Hepatocyte (in vitro differentiated cells): ENCODE results near the gene DIPK2B. TPM values are rescaled to one million over a fixed set of nuclear protein-coding genes. Genes with fewer than 3 reads are reported as not detected.
A peak's percentile ranks its signal among the peaks of the same experiment; 100 is the strongest.

Experiments
- DNase-seq: peaks from one replicate; pipeline ENCODE4 v3.0.0-alpha.2; 2016; ENCODE audit warnings: low spot score
- H2AFZ ChIP-seq: fragments of 200-600 bp; sonication (generic); 2 replicates; pipeline ENCODE4 v1.6.0; 2016; ENCODE audit warnings: antibody characterized with exemption, mild to moderate bottlenecking
- H3K27ac ChIP-seq: fragments of 200-600 bp; sonication (generic); 2 replicates; pipeline ENCODE4 v1.5.1; 2016; ENCODE audit warnings: mild to moderate bottlenecking
- H3K27me3 ChIP-seq: fragments of 200-600 bp; sonication (generic); 2 replicates; pipeline ENCODE4 v1.6.1; 2016
- H3K36me3 ChIP-seq: fragments of 200-600 bp; sonication (generic); replicated peaks from 2 replicates; pipeline ENCODE4 v1.5.1; 2016; ENCODE audit warnings: low read depth; ENCODE audit not compliant: insufficient read depth
- H3K4me1 ChIP-seq: fragments of 200-600 bp; sonication (generic); 2 replicates; pipeline ENCODE4 v1.5.1; 2016; ENCODE audit warnings: mild to moderate bottlenecking, moderate library complexity; ENCODE audit not compliant: insufficient read depth
- H3K4me2 ChIP-seq: fragments of 200-600 bp; sonication (generic); 2 replicates; pipeline ENCODE4 v1.6.0; 2016
- H3K4me3 ChIP-seq: fragments of 200-600 bp; sonication (generic); 2 replicates; pipeline ENCODE4 v1.5.1; 2016; ENCODE audit warnings: mild to moderate bottlenecking
- H3K79me2 ChIP-seq: fragments of 200-600 bp; sonication (generic); 2 replicates; pipeline ENCODE4 v1.6.0; 2017; ENCODE audit warnings: mild to moderate bottlenecking
- H3K9me2 ChIP-seq: fragments of 200-600 bp; sonication (generic); replicated peaks from 2 replicates; pipeline ENCODE4 v1.6.0; 2017; ENCODE audit warnings: mild to moderate bottlenecking; ENCODE audit not compliant: insufficient read depth
- H3K9me3 ChIP-seq: fragments of 200-600 bp; sonication (generic); 2 replicates; pipeline ENCODE4 v1.5.1; 2016; ENCODE audit warnings: low read depth, mild to moderate bottlenecking
- H4K20me1 ChIP-seq: fragments of 200-600 bp; sonication (generic); 2 replicates; pipeline ENCODE4 v1.6.0; 2016; ENCODE audit warnings: mild to moderate bottlenecking; ENCODE audit not compliant: insufficient read depth, poor library complexity, severe bottlenecking
- CTCF ChIP-seq: fragments of 200-600 bp; sonication (generic); IDR thresholded peaks from 2 replicates; pipeline ENCODE4 v1.5.1; 2016; ENCODE audit warnings: antibody characterized with exemption, mild to moderate bottlenecking; ENCODE audit not compliant: poor library complexity
- EZH2 ChIP-seq: fragments of 200-600 bp; sonication (generic); IDR thresholded peaks from 2 replicates; pipeline ENCODE4 v1.6.1; 2016; ENCODE audit warnings: antibody characterized with exemption, mild to moderate bottlenecking, borderline replicate concordance
- EZH2phosphoT487 ChIP-seq: fragments of 200-600 bp; sonication (generic); IDR thresholded peaks from one replicate; pipeline ENCODE4 v1.6.1; 2018; ENCODE audit warnings: antibody characterized with exemption, mild to moderate bottlenecking, low read depth, moderate library complexity; ENCODE audit not compliant: unreplicated experiment, severe bottlenecking
- WGBS: methylation state at CpG from one replicate; pipeline ENCODE4 v1.1.6; 2016; ENCODE audit warnings: low lambda C conversion rate; ENCODE audit errors: missing lambda C conversion rate; 5-methylcytosine and 5-hydroxymethylcytosine counted together
- polyA plus RNA-seq: library from polyadenylated mRNA; unstranded; fragments of >200 nt; fragmentation: Nextera tagmentation; extraction: Ambion mirVana; gene quantifications from 2 replicates; pipeline ENCODE4 v1.2.1, GENCODE V29; 2016
- total RNA-seq: library from RNA; depleted of rRNA; stranded (reverse); fragments of >200 nt; gene quantifications from 2 replicates; pipeline ENCODE4 v1.2.3, GENCODE V29; 2014

Gene DIPK2B
- total RNA-seq (0.37 and 0.44 TPM in 2 replicates), polyA plus RNA-seq (0.29 TPM in 1 of 2 replicates, not detected in the other)

GRCh38 chrX:45200741-45201234, at the start of gene DIPK2B:
Gene DIPK2B (minus strand): TSS chrX:45200876. CDS start chrX:45200826, 50 bp downstream.
- no peak for TF ChIP-seq EZH2
- TF ChIP-seq CTCF = no peak
- TF ChIP-seq EZH2phosphoT487 = no peak

GRCh38 chrX:45240301-45240700, 39.6 kb upstream of the DIPK2B start:
- H3K4me3 ChIP-seq = no peak overlapping the region
- H3K27me3 ChIP-seq = no peaks in the 10 kb centered on the region
- no peaks in the 10 kb centered on the region for H3K9me3 ChIP-seq
- H4K20me1 ChIP-seq = no peaks in the 10 kb centered on the region
- H3K4me2 ChIP-seq = no peak overlapping the region
- no peaks in the 10 kb centered on the region for H3K79me2 ChIP-seq
- no peak overlapping the region for H2AFZ ChIP-seq
- no peak for DNase-seq
- H3K4me1 ChIP-seq = no peaks in the 10 kb centered on the region
- H3K27ac ChIP-seq = no peak overlapping the region
- no peaks in the 10 kb centered on the region for H3K9me2 ChIP-seq
- 67% methylated on average over 4 of the region's 4 CpGs for WGBS
- TF ChIP-seq EZH2phosphoT487 (no peak), CTCF (peak; percentile 3)
- H3K36me3 ChIP-seq = no peaks in the 10 kb centered on the region

More at GRCh38 chrX:45200741-45201234, at the start of gene DIPK2B:
- no peak within 1 kb of the TSS for H3K27ac ChIP-seq
- H2AFZ ChIP-seq = no peak within 1 kb of the TSS
- H3K27me3 ChIP-seq = no peaks in the 10 kb centered on the region
- H3K4me3 ChIP-seq = no peak within 1 kb of the TSS
- no peaks in the 10 kb centered on the region for H3K79me2 ChIP-seq
- H3K9me3 ChIP-seq = no peaks in the 10 kb centered on the region
- no peaks in the 10 kb centered on the region for H3K36me3 ChIP-seq
- H4K20me1 ChIP-seq = no peaks in the 10 kb centered on the region
- H3K4me1 ChIP-seq = no peaks in the 10 kb centered on the region
- H3K4me2 ChIP-seq = no peak within 1 kb of the TSS
- no peaks in the 10 kb centered on the region for H3K9me2 ChIP-seq
- no peak for DNase-seq
- 78% methylated on average over 9 of the region's 9 CpGs for WGBS

GRCh38 chrX:45238489-45238888, 37.8 kb upstream of the DIPK2B start:
- no peaks in the 10 kb centered on the region for H3K9me2 ChIP-seq

More at GRCh38 chrX:45238489-45238888, 37.8 kb upstream of the DIPK2B start:
- H3K4me1 ChIP-seq = no peaks in the 10 kb centered on the region
- TF ChIP-seq CTCF = no peak
- TF ChIP-seq EZH2 = no peak
- no peak for TF ChIP-seq EZH2phosphoT487
- no peaks in the 10 kb centered on the region for H3K79me2 ChIP-seq
- H2AFZ ChIP-seq = no peak overlapping the region
- H3K36me3 ChIP-seq = no peaks in the 10 kb centered on the region
- H3K4me2 ChIP-seq = no peak overlapping the region
- H3K4me3 ChIP-seq = no peak overlapping the region
- no peaks in the 10 kb centered on the region for H4K20me1 ChIP-seq
- H3K27me3 ChIP-seq = no peaks in the 10 kb centered on the region
- WGBS = 77% methylated on average over 1 of the region's 1 CpG
- DNase-seq = no peak
- H3K9me3 ChIP-seq = no peaks in the 10 kb centered on the region
- no peak overlapping the region for H3K27ac ChIP-seq
